Lung microvascular endothelial cell (primary cell): Measurements from ENCODE around the gene IFITM1. TPM values are rescaled to one million over a fixed set of nuclear protein-coding genes. Genes with fewer than 3 reads are reported as not detected.

Experiments used
- DNase-seq, 2 donors: peaks; one replicate each; pipeline versions ENCODE4 v3.0.0 to v3.0.0-alpha.2; 2010; ENCODE audit warnings: low read depth in 2 of 2
- total RNA-seq: library from RNA; depleted of rRNA; stranded (reverse); fragments of >200 nt; gene quantifications from 2 replicates; pipeline ENCODE4 v1.2.1, GENCODE V29; 2014

The IFITM1 gene
- 0.20 and 0.87 TPM in 2 replicates for total RNA-seq

GRCh38 chr11:313787-314553 is at the start of gene IFITM1:
Gene IFITM1, plus strand, starts transcription at chr11:314040. Its CDS starts 131 bp downstream, at chr11:314171.
- peak in 1 of 2 donors; percentile 73 for DNase-seq

DNA sequence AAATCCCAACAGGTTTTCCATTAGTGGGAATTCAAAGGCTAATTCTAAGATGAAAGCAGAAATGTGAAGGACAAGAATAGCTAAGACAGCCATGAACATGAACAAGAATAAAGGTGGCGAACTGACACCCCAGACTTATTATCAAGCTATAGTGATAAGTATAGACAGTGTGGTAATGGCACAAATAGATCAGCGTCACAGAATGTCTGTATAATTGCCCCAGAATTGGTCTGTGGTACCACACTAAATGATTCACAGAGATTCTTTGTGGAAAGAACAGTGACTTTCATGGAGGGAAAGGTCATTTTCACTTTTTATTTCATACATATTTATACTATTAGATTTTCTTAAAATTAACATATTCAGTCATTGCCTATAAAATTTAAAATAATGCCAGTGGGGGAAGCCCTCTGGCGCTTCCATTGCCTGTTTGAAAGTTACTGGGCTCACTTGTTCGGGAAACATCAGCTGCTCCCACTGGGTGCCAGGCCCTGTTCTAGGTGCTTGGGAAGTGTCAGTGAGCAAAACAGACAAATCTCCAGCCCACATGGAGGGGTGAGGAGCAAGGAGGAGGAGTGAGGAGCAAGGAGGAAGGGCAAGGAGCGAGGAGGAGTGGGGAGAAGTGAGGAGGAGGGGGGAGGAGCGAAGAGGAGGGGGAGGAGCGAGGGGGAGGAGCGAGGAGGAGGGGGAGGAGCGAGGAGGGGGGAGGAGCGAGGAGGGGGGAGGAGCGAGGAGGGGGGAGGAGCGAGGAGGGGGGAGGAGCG is 47.0 kb upstream of the IFITM1 start:
- DNase-seq, result no peak

GRCh38 chr11:267491-267994 is 46.3 kb upstream of the IFITM1 start:
- no peak for DNase-seq

- peak in 1 of 2 donors; percentile 32 for DNase-seq
Observed at GRCh38 chr11:268716-269145, 45.1 kb upstream of the IFITM1 start.

DNA sequence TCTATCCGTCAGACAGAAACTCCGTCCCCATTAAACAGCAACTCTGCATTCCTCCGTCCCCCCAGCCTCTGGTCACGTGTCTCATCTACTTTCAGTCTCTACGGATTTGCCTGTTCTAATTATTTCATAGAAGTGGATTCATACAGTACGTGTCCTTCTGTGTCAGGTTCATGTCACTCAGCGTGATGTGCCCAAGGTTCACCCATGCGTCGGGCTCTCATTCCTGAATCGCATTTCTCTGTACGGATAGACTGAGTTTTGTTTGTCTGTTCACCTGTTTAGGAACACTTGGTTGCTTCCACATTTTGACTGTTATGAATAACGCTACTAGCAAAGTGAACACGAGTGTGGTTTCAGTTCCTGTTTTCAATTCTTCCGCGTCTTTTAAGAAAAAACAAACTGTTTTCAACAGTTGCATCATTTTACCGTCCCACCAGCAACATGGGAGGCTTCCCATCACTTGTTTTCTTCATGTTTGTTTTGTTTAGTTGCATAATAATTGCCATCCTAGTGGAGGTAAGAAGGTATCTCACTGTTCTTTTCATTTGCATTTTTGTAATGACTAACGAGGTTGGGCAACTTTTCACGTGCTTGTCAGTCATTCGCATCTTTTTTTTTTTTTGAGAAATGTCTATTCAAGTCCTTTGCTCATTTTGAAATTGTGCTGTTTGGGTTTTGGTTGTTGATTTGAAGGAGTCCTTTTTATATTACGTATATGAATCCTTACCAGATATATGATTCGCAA is 44.5 kb upstream of the IFITM1 start:
- no peak for DNase-seq

DNA sequence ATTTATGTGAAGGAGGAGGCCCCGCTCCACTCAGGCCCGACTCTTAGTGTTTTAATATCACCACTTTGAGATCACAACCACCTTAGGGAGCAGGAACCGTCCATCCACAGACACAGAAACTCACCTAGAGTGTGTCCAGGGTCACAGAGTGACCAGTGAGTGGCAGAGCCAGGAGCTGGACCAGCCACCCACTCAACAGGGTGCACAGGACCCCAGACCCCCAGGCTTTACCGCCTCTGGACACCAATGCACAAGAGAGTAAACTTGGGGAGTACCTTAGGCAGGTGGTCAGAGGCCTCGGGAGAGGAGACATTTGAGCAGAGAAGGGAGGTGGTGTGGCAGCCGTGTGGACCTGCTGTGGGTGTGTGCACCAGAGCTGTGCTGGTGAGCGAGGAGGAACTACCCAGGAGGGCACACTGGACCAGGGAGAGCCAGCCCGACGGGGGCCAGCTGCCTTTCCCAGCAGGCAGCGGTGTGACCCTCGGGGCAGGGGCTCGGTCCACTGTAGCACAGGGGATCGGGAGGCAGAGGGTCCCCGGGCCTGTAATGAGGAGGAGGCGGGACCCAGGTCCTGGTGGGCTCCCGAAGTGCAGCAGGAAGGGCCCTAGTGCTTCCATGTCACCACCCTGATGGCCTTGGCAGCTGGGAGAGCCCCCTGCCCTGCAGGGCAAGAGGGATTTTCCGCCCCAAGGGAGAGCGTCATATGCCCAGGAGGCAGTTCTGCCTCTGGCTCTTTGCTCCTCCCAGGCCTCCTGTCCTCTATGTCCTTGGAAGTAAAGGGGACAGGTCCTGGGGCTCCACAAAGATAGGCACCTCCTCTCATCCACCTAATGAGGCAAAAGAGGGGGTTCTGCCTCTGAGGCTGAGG is 43.2 kb upstream of the IFITM1 start:
- DNase-seq, result no peak

GRCh38 chr11:271319-271715 is 42.5 kb upstream of the IFITM1 start:
- no peak for DNase-seq

GRCh38 chr11:272195-272930 is 41.5 kb upstream of the IFITM1 start:
- DNase-seq, result no peak

DNA sequence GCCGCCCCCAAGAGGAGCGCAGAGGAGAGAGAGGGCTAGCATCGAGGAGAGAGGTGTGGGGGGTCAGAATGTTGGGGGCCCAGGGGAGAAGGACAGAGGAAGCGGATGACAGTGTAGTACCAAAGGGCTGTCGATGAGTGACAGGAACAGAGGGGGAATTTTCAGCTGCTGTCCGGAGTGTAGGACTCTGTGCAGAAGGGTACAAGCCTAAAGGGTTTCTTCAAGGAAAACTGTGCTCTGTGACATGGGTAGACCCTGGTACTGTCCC is 41.0 kb upstream of the IFITM1 start:
- no peak for DNase-seq

DNA sequence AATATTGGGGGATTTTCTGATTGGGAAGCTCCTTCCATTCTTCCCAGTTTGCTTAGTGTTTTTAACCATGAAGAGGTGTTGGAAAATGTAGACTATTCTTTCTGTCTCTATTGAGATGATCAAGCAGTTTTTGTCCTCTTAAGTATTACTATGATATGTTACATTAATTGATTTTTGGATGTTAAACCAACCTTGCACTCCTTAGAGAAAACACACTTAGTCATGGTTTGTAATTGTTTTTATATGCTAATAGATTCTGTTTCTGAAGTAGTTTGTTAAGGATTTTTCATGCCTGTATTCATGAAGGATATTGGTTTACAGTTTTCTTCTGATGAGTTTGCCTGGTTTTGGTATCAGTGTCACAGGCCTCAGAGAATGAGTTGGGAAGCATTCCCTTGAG is 37.6 kb upstream of the IFITM1 start:
- no peak for DNase-seq

DNA sequence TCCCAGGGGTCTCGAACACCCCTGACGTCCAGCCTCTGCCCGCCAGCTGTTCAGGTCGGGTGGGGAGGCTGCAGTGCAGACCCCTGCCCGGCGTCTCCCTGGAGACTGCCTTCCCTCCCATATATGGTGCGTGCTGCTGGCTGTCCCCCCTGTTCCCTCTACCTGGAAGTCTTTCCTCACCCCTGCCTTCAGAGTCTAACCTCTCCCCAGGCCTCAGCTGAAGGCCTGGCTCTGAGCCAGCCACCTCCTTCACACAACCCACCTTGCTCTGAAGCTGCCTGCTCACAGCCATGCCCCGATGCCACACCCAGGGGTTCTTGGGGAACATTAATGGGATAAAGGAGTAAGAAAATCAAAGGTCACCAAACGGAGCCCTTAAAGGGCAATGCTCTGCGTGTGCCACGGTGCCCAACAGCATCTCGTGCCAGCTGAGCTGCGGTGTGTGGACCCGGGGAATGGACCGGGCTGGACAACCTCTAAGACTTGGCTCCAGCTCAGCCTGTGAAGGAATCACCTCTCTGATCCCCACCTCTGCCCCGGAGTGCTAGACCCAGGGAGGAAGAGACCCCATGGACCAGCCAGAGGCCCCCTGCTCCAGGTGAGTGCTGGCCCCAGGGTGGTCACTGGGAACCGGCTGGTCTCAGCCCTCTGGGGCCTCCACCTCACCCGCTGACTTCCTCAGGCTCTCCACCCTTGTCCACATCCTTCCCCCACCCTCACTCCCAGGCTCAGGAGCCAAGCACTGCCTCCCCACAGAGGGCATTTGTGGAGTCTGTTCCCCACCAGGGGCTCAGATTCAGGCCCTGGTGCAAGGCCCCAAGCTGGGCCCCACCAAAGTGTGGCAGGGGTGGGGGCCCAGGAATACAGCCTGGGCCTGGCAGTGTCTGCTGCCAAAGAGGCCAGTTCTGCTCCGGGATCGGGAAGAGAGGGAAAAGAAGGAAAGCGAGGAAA is 35.6 kb upstream of the IFITM1 start, which contains the start of gene NLRP6:
TSS of gene NLRP6 (plus strand) at position 407 of the 951 bp plus-strand sequence. CDS start at position 570, 163 bp downstream.
- DNase-seq, result no peak

DNA sequence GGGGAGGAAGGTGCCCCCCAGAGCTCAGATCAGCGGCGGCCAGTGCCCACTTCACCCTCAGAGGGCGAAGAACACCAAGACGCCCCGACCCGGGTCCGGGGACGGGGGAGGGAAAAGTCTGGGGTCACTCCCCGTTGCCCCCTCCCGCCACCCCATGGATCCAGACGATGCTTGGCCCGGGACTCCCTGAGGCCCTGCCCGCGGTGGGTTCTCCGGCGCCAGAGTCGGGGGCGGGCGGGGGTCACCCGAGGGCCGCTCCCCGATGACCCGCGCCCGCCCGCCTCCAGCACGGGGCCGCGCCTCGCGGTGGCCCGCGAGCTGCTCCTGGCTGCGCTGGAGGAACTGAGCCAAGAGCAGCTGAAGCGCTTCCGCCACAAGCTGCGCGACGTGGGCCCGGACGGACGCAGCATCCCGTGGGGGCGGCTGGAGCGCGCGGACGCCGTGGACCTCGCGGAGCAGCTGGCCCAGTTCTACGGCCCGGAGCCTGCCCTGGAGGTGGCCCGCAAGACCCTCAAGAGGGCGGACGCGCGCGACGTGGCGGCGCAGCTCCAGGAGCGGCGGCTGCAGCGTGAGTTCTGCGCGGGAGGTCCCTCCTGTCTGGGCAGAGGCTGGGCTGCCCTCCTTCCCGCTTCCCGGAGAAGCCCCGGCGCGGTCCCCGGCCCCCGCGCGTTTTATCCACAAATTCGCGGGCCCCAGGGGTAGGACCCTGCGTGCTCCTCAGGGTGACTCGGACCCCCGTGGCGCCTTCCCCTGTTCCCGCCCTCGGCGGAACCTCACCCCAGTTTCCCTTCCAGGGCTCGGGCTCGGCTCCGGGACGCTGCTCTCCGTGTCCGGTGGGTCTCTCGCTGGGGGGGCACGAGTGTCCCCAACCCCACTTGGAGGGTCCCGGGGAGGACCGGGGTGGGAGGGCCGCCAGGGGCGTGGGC is 34.5 kb upstream of the IFITM1 start:
- no peak for DNase-seq

DNA sequence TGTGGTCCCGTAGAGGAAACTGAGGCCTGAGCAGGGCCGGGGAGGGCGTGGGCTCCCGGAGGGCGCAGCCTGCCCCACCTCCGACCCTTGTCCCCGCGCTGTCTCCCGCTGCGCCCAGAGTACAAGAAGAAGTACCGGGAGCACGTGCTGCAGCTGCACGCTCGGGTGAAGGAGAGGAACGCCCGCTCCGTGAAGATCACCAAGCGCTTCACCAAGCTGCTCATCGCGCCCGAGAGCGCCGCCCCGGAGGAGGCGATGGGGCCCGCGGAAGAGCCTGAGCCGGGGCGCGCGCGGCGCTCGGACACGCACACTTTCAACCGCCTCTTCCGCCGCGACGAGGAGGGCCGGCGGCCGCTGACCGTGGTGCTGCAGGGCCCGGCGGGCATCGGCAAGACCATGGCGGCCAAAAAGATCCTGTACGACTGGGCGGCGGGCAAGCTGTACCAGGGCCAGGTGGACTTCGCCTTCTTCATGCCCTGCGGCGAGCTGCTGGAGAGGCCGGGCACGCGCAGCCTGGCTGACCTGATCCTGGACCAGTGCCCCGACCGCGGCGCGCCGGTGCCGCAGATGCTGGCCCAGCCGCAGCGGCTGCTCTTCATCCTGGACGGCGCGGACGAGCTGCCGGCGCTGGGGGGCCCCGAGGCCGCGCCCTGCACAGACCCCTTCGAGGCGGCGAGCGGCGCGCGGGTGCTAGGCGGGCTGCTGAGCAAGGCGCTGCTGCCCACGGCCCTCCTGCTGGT is 33.7 kb upstream of the IFITM1 start:
- peak; percentile 29 to 49 for DNase-seq

GRCh38 chr11:280706-281485 is 32.9 kb upstream of the IFITM1 start:
- no peak for DNase-seq

GRCh38 chr11:281486-282161 is 32.2 kb upstream of the IFITM1 start:
- no peak for DNase-seq

DNA sequence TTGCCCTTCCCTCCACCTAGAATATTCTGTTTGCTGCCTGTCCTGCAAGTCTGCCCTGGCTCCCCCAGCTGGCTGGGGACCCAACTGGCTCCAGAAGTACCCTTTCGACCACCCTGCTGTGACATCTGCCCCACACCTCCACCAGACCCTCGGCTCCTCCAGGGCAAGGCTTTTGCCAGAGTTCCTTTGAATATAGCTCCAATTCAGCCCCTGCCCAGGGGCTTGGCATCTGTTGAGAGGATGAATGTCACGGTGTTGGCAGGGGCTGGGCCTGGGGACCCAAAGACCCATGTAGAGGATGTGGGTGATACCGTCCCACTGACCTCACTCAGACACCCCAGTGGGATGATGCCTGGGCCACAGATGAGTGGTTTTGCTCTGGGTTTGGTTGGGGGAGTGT is 31.7 kb upstream of the IFITM1 start:
- no peak for DNase-seq
